ENCODE results near the gene OMD. TPM values are rescaled to one million over a fixed set of nuclear protein-coding genes. Genes with fewer than 3 reads are reported as not detected.

OMD gene
- total and polyA plus RNA-seq, 2 donors (not counting 1 experiment from before 2014, with no cell fraction given) = not detected

DNA sequence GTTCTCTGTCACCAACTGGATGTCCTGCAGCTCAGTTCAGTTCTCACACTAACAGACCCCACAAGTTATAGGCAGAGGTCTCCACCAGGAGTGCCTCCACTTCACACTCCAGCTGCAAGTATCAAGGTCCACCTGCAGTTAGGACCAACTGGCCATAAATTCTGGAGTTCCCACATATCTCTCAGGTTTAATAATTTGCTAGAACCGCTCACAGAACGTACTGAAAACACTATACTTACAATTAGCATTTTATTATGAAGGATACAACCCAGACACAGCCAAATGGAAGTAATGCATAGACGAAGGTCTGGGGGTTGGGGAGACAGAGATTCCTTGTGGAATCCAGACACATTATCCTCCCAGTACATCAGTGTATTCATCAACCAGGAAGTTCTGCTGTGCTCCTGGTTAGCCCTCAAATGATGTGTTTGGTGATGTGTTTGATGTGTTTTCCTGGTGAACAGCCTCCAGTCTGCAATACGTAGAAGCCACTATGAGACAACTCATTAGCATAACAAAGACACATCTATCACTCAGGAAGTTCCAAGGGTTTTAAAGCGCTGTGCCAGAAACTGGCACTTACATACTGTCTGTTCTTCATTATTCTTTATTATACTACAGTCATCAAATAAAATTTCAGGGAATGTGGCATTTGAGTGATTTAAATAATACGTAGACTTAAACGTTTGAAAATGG, 45.3 kb downstream of the OMD start:
- no peak for DNase-seq

DNA sequence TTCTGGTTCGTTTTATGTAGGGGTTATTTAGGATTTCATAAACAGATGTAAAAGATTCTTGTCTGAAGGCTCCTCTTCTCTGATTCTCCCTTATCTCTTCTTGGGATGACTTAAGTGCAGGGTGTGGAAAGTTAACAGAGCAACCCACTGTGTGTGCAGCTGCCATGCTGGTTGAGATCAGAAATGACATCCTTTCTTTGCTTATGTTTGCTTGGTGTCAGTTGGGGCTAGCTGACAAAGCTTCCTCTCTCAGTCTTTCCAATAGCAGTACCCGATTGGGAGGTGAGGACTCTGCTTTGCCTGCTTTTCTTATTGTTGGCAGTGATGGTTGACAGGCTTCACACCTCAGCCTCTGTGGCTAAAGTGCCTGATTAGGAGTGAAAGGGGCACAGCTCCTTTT, 46.4 kb downstream of the OMD start:
- no peak overlapping the region for H3K4me3 ChIP-seq (ENCODE audit: control extremely low read depth in 1 of 5, extremely low read depth in 1 of 5, insufficient read depth in 1 of 5, low read depth in 2 of 5, low read length in 4 of 5)
- no peak overlapping the region for H3K27ac ChIP-seq (ENCODE audit: low read length in 2 of 2)
- Mint-ChIP-seq H3K4me1 (no peaks in the 10 kb centered on the region), H3K27me3 (no peaks in the 10 kb centered on the region), H3K9me3 (ENCODE audit: insufficient read depth) (peaks cover 2% of the 10 kb centered on the region), H3K4me3 (no peak overlapping the region), H3K27ac (no peak overlapping the region)
- no peaks in the 10 kb centered on the region for H4K20me1 ChIP-seq (ENCODE audit: control insufficient read depth, insufficient read depth, low read length, poor library complexity, severe bottlenecking)
- H3K9ac ChIP-seq (ENCODE audit: low read length) = no peak overlapping the region
- no CpG with 5 or more reads among the region's 2 CpGs for WGBS (ENCODE audit: insufficient coverage)
- ChIA-PET CTCF (no interaction called here), POLR2A (no interaction called here)
- H2AFZ ChIP-seq (ENCODE audit: insufficient read depth, low read depth, low read length, poor library complexity, severe bottlenecking) = no peak overlapping the region
- H3K9me3 ChIP-seq (ENCODE audit: control extremely low read depth in 1 of 3, control insufficient read depth in 2 of 3, insufficient read depth in 1 of 3, low read length in 2 of 3) = peaks cover 0 to 17% (median 6%) of the 10 kb centered on the region in 3 donors
- DNase-seq (no peak), ATAC-seq (ENCODE audit: low read depth) (no peak)
- intact Hi-C loops (cut with micrococcal nuclease) = no loop called here
- TF ChIP-seq EZH2 (IDR thresholded peaks at IDR 0.05; ENCODE audit: borderline replicate concordance, insufficient read depth, low read depth, low read length, poor library complexity, severe bottlenecking) = no peak
- TF ChIP-seq, protein P1, sequence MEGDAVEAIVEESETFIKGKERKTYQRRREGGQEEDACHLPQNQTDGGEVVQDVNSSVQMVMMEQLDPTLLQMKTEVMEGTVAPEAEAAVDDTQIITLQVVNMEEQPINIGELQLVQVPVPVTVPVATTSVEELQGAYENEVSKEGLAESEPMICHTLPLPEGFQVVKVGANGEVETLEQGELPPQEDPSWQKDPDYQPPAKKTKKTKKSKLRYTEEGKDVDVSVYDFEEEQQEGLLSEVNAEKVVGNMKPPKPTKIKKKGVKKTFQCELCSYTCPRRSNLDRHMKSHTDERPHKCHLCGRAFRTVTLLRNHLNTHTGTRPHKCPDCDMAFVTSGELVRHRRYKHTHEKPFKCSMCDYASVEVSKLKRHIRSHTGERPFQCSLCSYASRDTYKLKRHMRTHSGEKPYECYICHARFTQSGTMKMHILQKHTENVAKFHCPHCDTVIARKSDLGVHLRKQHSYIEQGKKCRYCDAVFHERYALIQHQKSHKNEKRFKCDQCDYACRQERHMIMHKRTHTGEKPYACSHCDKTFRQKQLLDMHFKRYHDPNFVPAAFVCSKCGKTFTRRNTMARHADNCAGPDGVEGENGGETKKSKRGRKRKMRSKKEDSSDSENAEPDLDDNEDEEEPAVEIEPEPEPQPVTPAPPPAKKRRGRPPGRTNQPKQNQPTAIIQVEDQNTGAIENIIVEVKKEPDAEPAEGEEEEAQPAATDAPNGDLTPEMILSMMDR (IDR thresholded peaks at IDR 0.05) = no peak
- H3K36me3 ChIP-seq (replicated peaks in 1 of 2; ENCODE audit: control extremely low read depth in 1 of 2, control insufficient read depth in 1 of 2, extremely low read depth in 1 of 2, insufficient read depth in 2 of 2, low read length in 1 of 2) = no peaks in the 10 kb centered on the region
- no peak overlapping the region for H3K4me2 ChIP-seq (replicated peaks; ENCODE audit: low read depth, low read length, poor library complexity, severe bottlenecking)
- H3K79me2 ChIP-seq (ENCODE audit: control insufficient read depth, insufficient read depth, low read length) = peaks cover 4% of the 10 kb centered on the region
- H3K27me3 ChIP-seq (replicated peaks in 1 of 4; ENCODE audit: control extremely low read depth in 1 of 4, control insufficient read depth in 3 of 4, insufficient read depth in 4 of 4, low read length in 3 of 4) = no peaks in the 10 kb centered on the region
- H3K4me1 ChIP-seq (ENCODE audit: control insufficient read depth in 2 of 2, insufficient read depth in 2 of 2, low read length in 2 of 2) = no peaks in the 10 kb centered on the region

More for the DNA sequence above, 45.3 kb downstream of the OMD start:
- no peak for ATAC-seq (ENCODE audit: low read depth)
- Histone ChIP-seq H3K27me3 (replicated peaks in 1 of 4; ENCODE audit: control extremely low read depth in 1 of 4, control insufficient read depth in 3 of 4, insufficient read depth in 4 of 4, low read length in 3 of 4) (no peaks in the 10 kb centered on the region), H3K79me2 (ENCODE audit: control insufficient read depth, insufficient read depth, low read length) (peaks cover 4% of the 10 kb centered on the region), H3K4me1 (ENCODE audit: control insufficient read depth in 2 of 2, insufficient read depth in 2 of 2, low read length in 2 of 2) (no peaks in the 10 kb centered on the region), H3K9ac (ENCODE audit: low read length) (no peak overlapping the region), H3K4me2 (replicated peaks; ENCODE audit: low read depth, low read length, poor library complexity, severe bottlenecking) (no peak overlapping the region), H3K9me3 (ENCODE audit: control extremely low read depth in 1 of 3, control insufficient read depth in 2 of 3, insufficient read depth in 1 of 3, low read length in 2 of 3) (peaks cover 0 to 10% (median 6%) of the 10 kb centered on the region in 3 donors), H4K20me1 (ENCODE audit: control insufficient read depth, insufficient read depth, low read length, poor library complexity, severe bottlenecking) (no peaks in the 10 kb centered on the region), H3K36me3 (replicated peaks in 1 of 2; ENCODE audit: control extremely low read depth in 1 of 2, control insufficient read depth in 1 of 2, extremely low read depth in 1 of 2, insufficient read depth in 2 of 2, low read length in 1 of 2) (no peaks in the 10 kb centered on the region), H3K4me3 (ENCODE audit: control extremely low read depth in 1 of 5, extremely low read depth in 1 of 5, insufficient read depth in 1 of 5, low read depth in 2 of 5, low read length in 4 of 5) (no peak overlapping the region), H2AFZ (ENCODE audit: insufficient read depth, low read depth, low read length, poor library complexity, severe bottlenecking) (no peak overlapping the region), H3K27ac (ENCODE audit: low read length in 2 of 2) (no peak overlapping the region)
- no peaks in the 10 kb centered on the region for H3K4me1 Mint-ChIP-seq
- POLR2A ChIA-PET = no interaction called here
- no peak overlapping the region for H3K4me3 Mint-ChIP-seq
- H3K9me3 Mint-ChIP-seq (ENCODE audit: insufficient read depth) = peaks cover 2% of the 10 kb centered on the region
- no peaks in the 10 kb centered on the region for H3K27me3 Mint-ChIP-seq
- TF ChIP-seq, protein P1 (IDR thresholded peaks at IDR 0.05) = no peak
- TF ChIP-seq EZH2 (IDR thresholded peaks at IDR 0.05; ENCODE audit: borderline replicate concordance, insufficient read depth, low read depth, low read length, poor library complexity, severe bottlenecking) = no peak
- intact Hi-C loops (cut with micrococcal nuclease) = no loop called here
- no peak overlapping the region for H3K27ac Mint-ChIP-seq
- no CpG with 5 or more reads among the region's 7 CpGs for WGBS (ENCODE audit: insufficient coverage)
- CTCF ChIA-PET = no interaction called here
